OCI-LY3 (cell line): ENCODE results near the gene RGS6.

ENCODE experiments used
- H2AFZ ChIP-seq: fragments of 200-600, 300-600 bp; shearing (Covaris generic); 2 replicates; pipeline ENCODE4 v1.6.0; 2014; ENCODE audit warnings: antibody characterized with exemption, low read depth, low read length
- H3K27ac ChIP-seq: fragments of 200-600, 300-600 bp; sonication (generic); 2 replicates; pipeline ENCODE4 v1.5.1; 2014; ENCODE audit warnings: mild to moderate bottlenecking, low read length, moderate library complexity, mixed read lengths
- H3K27me3 ChIP-seq: fragments of 200-600, 300-600 bp; sonication (generic); 2 replicates; pipeline ENCODE4 v1.6.1; 2014; ENCODE audit warnings: low read depth, low read length, mixed read lengths
- H3K36me3 ChIP-seq: fragments of 200-600, 300-600 bp; sonication (generic); replicated peaks from 2 replicates; pipeline ENCODE3; 2014; ENCODE audit warnings: low read depth, low read length, mixed read lengths
- H3K4me1 ChIP-seq: fragments of 300-600, 200-600 bp; sonication (generic); 2 replicates; pipeline ENCODE4 v1.6.1; 2014; ENCODE audit warnings: low read length, mixed read lengths
- H3K4me2 ChIP-seq: fragments of 200-600, 300-600 bp; sonication (generic); 2 replicates; pipeline ENCODE4 v1.6.1; 2014; ENCODE audit warnings: low read length, mixed read lengths
- H3K4me3 ChIP-seq: fragments of 300-600, 200-600 bp; sonication (generic); 2 replicates; pipeline ENCODE4 v1.5.1; 2014; ENCODE audit warnings: antibody characterized with exemption, mild to moderate bottlenecking, low read length, moderate library complexity
- H3K79me2 ChIP-seq: fragments of 300-600, 200-600 bp; shearing (Covaris generic); 2 replicates; pipeline ENCODE4 v1.6.1; 2014; ENCODE audit warnings: mild to moderate bottlenecking, low read length, mixed read lengths
- H3K9ac ChIP-seq: fragments of 300-600, 200-600 bp; shearing (Covaris generic); 2 replicates; pipeline ENCODE4 v1.6.0; 2014; ENCODE audit warnings: mild to moderate bottlenecking, low read length, moderate library complexity
- H3K9me3 ChIP-seq: fragments of 200-600, 300-600 bp; shearing (Covaris generic); 2 replicates; pipeline ENCODE4 v1.6.1; 2014; ENCODE audit warnings: low read length, mixed read lengths; ENCODE audit not compliant: insufficient read depth
- H4K20me1 ChIP-seq: fragments of 200-600, 300-600 bp; sonication (generic); 2 replicates; pipeline ENCODE4 v1.6.1; 2016; ENCODE audit warnings: low read length, mixed read lengths; ENCODE audit not compliant: insufficient read depth
- EZH2phosphoT487 ChIP-seq: fragments of 200-600 bp; shearing (Covaris generic); IDR thresholded peaks from 2 replicates; pipeline ENCODE4 v1.6.1; 2018; ENCODE audit warnings: antibody characterized with exemption, mixed run types, low read depth
- TF ChIP-seq, protein P1 (sequence below): fragments of 200-600, 300-600 bp; sonication (generic); IDR thresholded peaks from 2 replicates; pipeline ENCODE4 v1.5.1; 2014; ENCODE audit warnings: antibody characterized with exemption, low read length, low read depth

Gene RGS6

DNA sequence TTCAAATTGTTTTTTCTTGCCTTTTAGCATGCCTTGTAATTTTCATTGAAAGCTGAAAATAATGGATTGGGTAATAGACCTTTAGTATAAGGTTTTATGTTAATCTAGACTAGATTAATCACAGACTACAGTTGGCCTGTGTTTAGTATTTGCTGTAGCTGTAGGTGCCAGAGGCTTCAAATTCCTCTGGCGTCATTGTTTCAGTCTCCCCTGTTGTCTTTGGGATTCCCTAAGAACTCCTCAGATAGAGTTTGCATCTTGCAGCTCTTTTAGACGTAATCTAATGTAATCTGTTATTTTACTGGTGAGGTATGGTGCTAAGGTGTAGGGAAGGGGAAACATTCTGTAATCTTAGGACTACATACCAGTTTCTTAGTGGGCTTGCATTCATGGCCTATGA, 113.0 kb downstream of the RGS6 start:
- Histone ChIP-seq H3K27ac (no peak overlapping the region), H3K9ac (no peak overlapping the region), H3K9me3 (peaks cover 9% of the 10 kb centered on the region; the same call in 1 of the 2 replicates), H3K4me3 (no peak overlapping the region), H3K36me3 (no peaks in the 10 kb centered on the region), H3K79me2 (no peaks in the 10 kb centered on the region), H3K4me1 (peaks cover 15% of the 10 kb centered on the region), H4K20me1 (no peaks in the 10 kb centered on the region), H3K4me2 (no peak overlapping the region), H2AFZ (no peak overlapping the region), H3K27me3 (peaks cover 5% of the 10 kb centered on the region)
- TF ChIP-seq EZH2phosphoT487: no peak
- TF ChIP-seq, protein P1, sequence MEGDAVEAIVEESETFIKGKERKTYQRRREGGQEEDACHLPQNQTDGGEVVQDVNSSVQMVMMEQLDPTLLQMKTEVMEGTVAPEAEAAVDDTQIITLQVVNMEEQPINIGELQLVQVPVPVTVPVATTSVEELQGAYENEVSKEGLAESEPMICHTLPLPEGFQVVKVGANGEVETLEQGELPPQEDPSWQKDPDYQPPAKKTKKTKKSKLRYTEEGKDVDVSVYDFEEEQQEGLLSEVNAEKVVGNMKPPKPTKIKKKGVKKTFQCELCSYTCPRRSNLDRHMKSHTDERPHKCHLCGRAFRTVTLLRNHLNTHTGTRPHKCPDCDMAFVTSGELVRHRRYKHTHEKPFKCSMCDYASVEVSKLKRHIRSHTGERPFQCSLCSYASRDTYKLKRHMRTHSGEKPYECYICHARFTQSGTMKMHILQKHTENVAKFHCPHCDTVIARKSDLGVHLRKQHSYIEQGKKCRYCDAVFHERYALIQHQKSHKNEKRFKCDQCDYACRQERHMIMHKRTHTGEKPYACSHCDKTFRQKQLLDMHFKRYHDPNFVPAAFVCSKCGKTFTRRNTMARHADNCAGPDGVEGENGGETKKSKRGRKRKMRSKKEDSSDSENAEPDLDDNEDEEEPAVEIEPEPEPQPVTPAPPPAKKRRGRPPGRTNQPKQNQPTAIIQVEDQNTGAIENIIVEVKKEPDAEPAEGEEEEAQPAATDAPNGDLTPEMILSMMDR: no peak

DNA sequence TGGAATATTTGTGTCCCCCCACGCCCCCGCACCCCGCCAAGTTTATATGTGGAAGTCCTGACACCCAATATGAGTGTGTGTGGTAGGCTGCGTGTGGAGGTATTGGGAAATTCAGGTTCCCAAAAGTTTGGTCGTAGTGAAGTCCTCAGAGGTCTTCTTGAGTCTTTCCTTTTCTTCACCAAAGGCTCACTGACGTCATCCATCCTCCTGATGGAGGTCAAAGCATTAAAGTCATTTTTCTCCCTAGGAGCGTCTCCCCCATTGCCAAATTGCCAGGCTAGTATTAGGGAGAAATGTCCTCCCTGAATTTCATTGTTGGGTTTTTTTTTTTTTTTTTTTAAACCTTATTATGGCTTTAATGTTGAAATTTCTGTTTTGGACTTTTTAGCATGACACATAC, 113.7 kb downstream of the RGS6 start:
- no peaks in the 10 kb centered on the region for H3K36me3 ChIP-seq
- H2AFZ ChIP-seq: no peak overlapping the region

DNA sequence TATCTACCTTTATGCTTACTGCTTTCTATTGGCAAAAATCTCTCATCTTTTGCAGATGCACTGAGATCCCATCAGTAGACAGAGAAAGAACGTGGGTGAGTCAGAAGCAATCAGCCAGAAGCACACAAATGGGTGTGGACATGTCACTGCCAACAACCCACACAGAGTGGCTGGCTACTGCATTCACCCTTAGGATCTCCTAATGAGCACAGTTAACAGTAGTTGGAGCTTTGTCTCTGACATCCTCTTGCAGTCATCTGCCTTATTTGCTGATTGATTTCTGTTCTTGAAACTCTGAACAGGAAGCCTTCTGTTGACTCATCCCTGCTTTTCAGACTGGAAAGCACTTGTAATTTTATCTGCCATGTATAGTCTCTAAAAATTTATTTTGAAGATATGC, 117.2 kb downstream of the RGS6 start:
- H3K4me2 ChIP-seq: peak overlapping the region; percentile 66
- H3K36me3 ChIP-seq: no peaks in the 10 kb centered on the region
- H3K4me3 ChIP-seq: peak overlapping the region; percentile 23
- no peaks in the 10 kb centered on the region for H3K79me2 ChIP-seq
- no peak overlapping the region for H2AFZ ChIP-seq
- peaks cover 11% of the 10 kb centered on the region for H3K27me3 ChIP-seq
- TF ChIP-seq, protein P1: no peak
- no peak for TF ChIP-seq EZH2phosphoT487
- H4K20me1 ChIP-seq: no peaks in the 10 kb centered on the region
- peaks cover 15% of the 10 kb centered on the region for H3K4me1 ChIP-seq
- H3K9me3 ChIP-seq: no peaks in the 10 kb centered on the region
- H3K27ac ChIP-seq: no peak overlapping the region
- H3K9ac ChIP-seq: no peak overlapping the region

More for the DNA sequence above, 113.7 kb downstream of the RGS6 start:
- H3K9me3 ChIP-seq: peaks cover 5% of the 10 kb centered on the region; the same call in 1 of the 2 replicates
- peaks cover 15% of the 10 kb centered on the region for H3K4me1 ChIP-seq
- H3K27me3 ChIP-seq: peaks cover 8% of the 10 kb centered on the region
- no peak overlapping the region for H3K4me3 ChIP-seq
- H3K27ac ChIP-seq: no peak overlapping the region
- H3K4me2 ChIP-seq: no peak overlapping the region
- no peaks in the 10 kb centered on the region for H4K20me1 ChIP-seq
- TF ChIP-seq, protein P1: no peak
- no peak for TF ChIP-seq EZH2phosphoT487
- no peaks in the 10 kb centered on the region for H3K79me2 ChIP-seq
- H3K9ac ChIP-seq: no peak overlapping the region

DNA sequence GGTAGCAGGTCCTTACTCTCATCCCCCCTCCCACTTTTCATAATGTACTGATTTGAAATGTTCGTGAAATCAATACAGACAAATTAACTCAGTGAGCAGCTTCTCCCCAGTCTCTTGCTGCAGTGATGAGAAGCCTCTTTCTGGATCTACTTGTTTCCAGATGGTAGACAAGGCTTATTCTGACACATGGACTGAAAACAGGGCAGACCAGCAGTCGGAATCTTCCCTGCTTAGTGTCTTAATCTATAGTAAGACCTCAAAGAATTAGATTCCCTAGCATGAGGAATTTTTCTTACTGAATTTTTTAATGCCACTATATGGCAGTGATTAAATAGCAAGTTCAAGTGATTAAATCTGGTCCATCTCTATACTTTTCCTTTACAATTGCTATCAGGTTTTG, 120.1 kb downstream of the RGS6 start:
- Histone ChIP-seq H3K79me2 (no peaks in the 10 kb centered on the region), H3K4me1 (peaks cover 17% of the 10 kb centered on the region), H2AFZ (no peak overlapping the region), H3K36me3 (no peaks in the 10 kb centered on the region), H3K9ac (no peak overlapping the region), H4K20me1 (no peaks in the 10 kb centered on the region), H3K4me3 (no peak overlapping the region), H3K27me3 (peaks cover 11% of the 10 kb centered on the region), H3K27ac (no peak overlapping the region), H3K4me2 (no peak overlapping the region), H3K9me3 (no peaks in the 10 kb centered on the region)
- TF ChIP-seq, protein P1: no peak
- no peak for TF ChIP-seq EZH2phosphoT487
